ENCODE data around the gene ANXA5. TPM values are rescaled to one million over a fixed set of nuclear protein-coding genes. Genes with fewer than 3 reads are reported as not detected.

The ANXA5 gene
- total RNA-seq, 1 experiment from 2014 or later, result 280 TPM

DNA sequence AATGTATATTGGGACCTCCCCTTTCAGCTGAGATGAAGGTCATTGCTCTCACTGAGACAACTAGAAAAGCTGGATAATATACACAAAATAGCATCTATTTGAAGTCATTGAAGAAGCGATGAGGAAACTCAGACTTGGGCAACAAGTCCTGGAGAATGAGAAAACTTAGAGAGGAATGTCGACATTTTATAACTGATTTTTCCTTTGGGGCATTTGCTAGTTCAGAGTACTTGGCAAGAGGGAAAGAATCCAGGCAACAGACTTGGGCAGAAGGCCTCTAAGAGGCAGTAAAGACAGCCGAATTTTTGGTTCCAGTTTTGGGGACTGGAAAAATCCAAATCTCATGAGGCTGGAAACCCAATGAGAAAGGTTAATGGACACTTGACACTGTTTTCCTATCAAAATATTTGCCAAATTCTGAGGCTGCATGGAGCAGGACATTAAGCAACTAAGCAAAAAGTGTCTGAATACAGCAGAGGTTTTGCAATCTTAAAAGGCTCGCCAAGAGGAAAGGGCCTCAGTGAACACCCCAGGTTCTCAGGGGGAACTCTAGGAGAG is 21.0 kb upstream of the ANXA5 start:
- no peak for ATAC-seq
- no peak overlapping the region for H3K4me3 ChIP-seq (ENCODE audit: low read length)
- no peak for TF ChIP-seq EZH2 (IDR thresholded peaks at IDR 0.05; ENCODE audit: low read length, unreplicated experiment)
- no peak for TF ChIP-seq EZH2phosphoT487 (IDR thresholded peaks at IDR 0.05; ENCODE audit: borderline replicate concordance, low read length)
- TF ChIP-seq, protein P1, sequence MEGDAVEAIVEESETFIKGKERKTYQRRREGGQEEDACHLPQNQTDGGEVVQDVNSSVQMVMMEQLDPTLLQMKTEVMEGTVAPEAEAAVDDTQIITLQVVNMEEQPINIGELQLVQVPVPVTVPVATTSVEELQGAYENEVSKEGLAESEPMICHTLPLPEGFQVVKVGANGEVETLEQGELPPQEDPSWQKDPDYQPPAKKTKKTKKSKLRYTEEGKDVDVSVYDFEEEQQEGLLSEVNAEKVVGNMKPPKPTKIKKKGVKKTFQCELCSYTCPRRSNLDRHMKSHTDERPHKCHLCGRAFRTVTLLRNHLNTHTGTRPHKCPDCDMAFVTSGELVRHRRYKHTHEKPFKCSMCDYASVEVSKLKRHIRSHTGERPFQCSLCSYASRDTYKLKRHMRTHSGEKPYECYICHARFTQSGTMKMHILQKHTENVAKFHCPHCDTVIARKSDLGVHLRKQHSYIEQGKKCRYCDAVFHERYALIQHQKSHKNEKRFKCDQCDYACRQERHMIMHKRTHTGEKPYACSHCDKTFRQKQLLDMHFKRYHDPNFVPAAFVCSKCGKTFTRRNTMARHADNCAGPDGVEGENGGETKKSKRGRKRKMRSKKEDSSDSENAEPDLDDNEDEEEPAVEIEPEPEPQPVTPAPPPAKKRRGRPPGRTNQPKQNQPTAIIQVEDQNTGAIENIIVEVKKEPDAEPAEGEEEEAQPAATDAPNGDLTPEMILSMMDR (conservative IDR thresholded peaks at IDR 0.05; ENCODE audit: low read depth, low read length), result no peak
- intact Hi-C loops (cut with micrococcal nuclease), result no loop called here
- no peaks in the 10 kb centered on the region for H3K27me3 ChIP-seq (ENCODE audit: low read length)
- H2AFZ ChIP-seq (ENCODE audit: low read length), result no peak overlapping the region
- no peak overlapping the region for H3K27ac ChIP-seq (ENCODE audit: low read length)
- H3K4me2 ChIP-seq (ENCODE audit: low read length), result no peak overlapping the region
- ChIA-PET CTCF (no interaction called here), POLR2A (ENCODE audit: unreplicated experiment) (no interaction called here)
- no peaks in the 10 kb centered on the region for H3F3A ChIP-seq (ENCODE audit: low read length, unreplicated experiment)
- H3K9me3 ChIP-seq (ENCODE audit: low read length), result no peaks in the 10 kb centered on the region
- H3K4me1 ChIP-seq (ENCODE audit: insufficient read depth, low read length), result peaks cover 17% of the 10 kb centered on the region
- no peaks in the 10 kb centered on the region for H3K9me2 ChIP-seq (replicated peaks; ENCODE audit: low read length)
- DNase-seq, result no peak
- no peaks in the 10 kb centered on the region for H3K36me3 ChIP-seq (ENCODE audit: low read depth, low read length)
- no peak overlapping the region for H3K9ac ChIP-seq (ENCODE audit: low read length)
- H3K79me2 ChIP-seq (ENCODE audit: low read length), result no peaks in the 10 kb centered on the region
- H4K20me1 ChIP-seq (ENCODE audit: low read length), result no peaks in the 10 kb centered on the region
- BruUV-seq (replicated peaks), result no TSS peak

GRCh38 chr4:121714548-121714947 is 17.8 kb upstream of the ANXA5 start:
- H3K9ac ChIP-seq (ENCODE audit: low read length), result no peak overlapping the region
- peaks cover 27% of the 10 kb centered on the region for H3K4me1 ChIP-seq (ENCODE audit: insufficient read depth, low read length)
- no peaks in the 10 kb centered on the region for H3F3A ChIP-seq (ENCODE audit: low read length, unreplicated experiment)
- POLR2A ChIA-PET (ENCODE audit: unreplicated experiment), result no interaction called here
- TF ChIP-seq, protein P1 (conservative IDR thresholded peaks at IDR 0.05; ENCODE audit: low read depth, low read length), result no peak
- TF ChIP-seq EZH2 (IDR thresholded peaks at IDR 0.05; ENCODE audit: low read length, unreplicated experiment), result no peak
- no peak for TF ChIP-seq EZH2phosphoT487 (IDR thresholded peaks at IDR 0.05; ENCODE audit: borderline replicate concordance, low read length)
- H3K27ac ChIP-seq (ENCODE audit: low read length), result no peak overlapping the region
- H3K27me3 ChIP-seq (ENCODE audit: low read length), result no peaks in the 10 kb centered on the region
- CTCF ChIA-PET, result interaction anchor here (0.7 kb wide), 1 partner anchor 10 kb away, joined by 3 read pairs; no protein-coding TSS in a partner anchor
- H2AFZ ChIP-seq (ENCODE audit: low read length), result no peak overlapping the region
- H3K4me3 ChIP-seq (ENCODE audit: low read length), result no peak overlapping the region
- H3K9me3 ChIP-seq (ENCODE audit: low read length), result no peaks in the 10 kb centered on the region
- intact Hi-C loops (cut with micrococcal nuclease), result no loop called here
- H3K36me3 ChIP-seq (ENCODE audit: low read depth, low read length), result no peaks in the 10 kb centered on the region
- ATAC-seq (no peak), DNase-seq (no peak)
- no peaks in the 10 kb centered on the region for H4K20me1 ChIP-seq (ENCODE audit: low read length)
- BruUV-seq (replicated peaks), result no TSS peak
- no peaks in the 10 kb centered on the region for H3K9me2 ChIP-seq (replicated peaks; ENCODE audit: low read length)
- H3K79me2 ChIP-seq (ENCODE audit: low read length), result no peaks in the 10 kb centered on the region
- H3K4me2 ChIP-seq (ENCODE audit: low read length), result no peak overlapping the region

DNA sequence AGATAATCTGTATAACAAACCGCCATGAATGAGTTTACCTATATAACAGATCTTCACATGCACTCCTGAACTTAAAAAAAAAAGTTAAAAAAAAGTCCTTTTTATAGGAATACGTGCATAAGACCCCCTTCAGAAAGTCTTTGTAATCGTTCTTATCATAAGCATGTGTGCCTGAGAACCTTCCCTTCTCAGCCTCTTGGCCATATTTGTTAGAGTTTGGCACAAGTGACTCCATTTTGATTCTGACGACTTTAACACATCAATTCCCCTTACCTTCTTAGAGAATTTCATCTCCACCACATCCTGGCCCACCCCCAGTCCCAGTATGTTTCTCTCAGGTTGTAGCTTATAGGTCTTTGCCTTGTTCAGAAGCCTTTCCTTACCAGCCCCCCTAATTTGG is 16.0 kb upstream of the ANXA5 start:
- no TSS peak for BruUV-seq (replicated peaks)
- no peak for DNase-seq
- no peaks in the 10 kb centered on the region for H3K36me3 ChIP-seq (ENCODE audit: low read depth, low read length)
- H3K9me2 ChIP-seq (replicated peaks; ENCODE audit: low read length), result no peaks in the 10 kb centered on the region
- no peaks in the 10 kb centered on the region for H3K9me3 ChIP-seq (ENCODE audit: low read length)
- no peak overlapping the region for H3K9ac ChIP-seq (ENCODE audit: low read length)
- no peaks in the 10 kb centered on the region for H3K79me2 ChIP-seq (ENCODE audit: low read length)
- no peak for ATAC-seq
- H4K20me1 ChIP-seq (ENCODE audit: low read length), result no peaks in the 10 kb centered on the region
- intact Hi-C loops (cut with micrococcal nuclease), result no loop called here
- H3K27ac ChIP-seq (ENCODE audit: low read length), result no peak overlapping the region
- H3K4me3 ChIP-seq (ENCODE audit: low read length), result no peak overlapping the region
- peaks cover 27% of the 10 kb centered on the region for H3K4me1 ChIP-seq (ENCODE audit: insufficient read depth, low read length)
- H3K27me3 ChIP-seq (ENCODE audit: low read length), result no peaks in the 10 kb centered on the region
- no peak overlapping the region for H3K4me2 ChIP-seq (ENCODE audit: low read length)
- CTCF ChIA-PET, result no interaction called here
- POLR2A ChIA-PET (ENCODE audit: unreplicated experiment), result no interaction called here
- H2AFZ ChIP-seq (ENCODE audit: low read length), result no peak overlapping the region
- H3F3A ChIP-seq (ENCODE audit: low read length, unreplicated experiment), result no peaks in the 10 kb centered on the region
- TF ChIP-seq EZH2phosphoT487 (IDR thresholded peaks at IDR 0.05; ENCODE audit: borderline replicate concordance, low read length) (no peak), EZH2 (IDR thresholded peaks at IDR 0.05; ENCODE audit: low read length, unreplicated experiment) (no peak)
- TF ChIP-seq, protein P1 (conservative IDR thresholded peaks at IDR 0.05; ENCODE audit: low read depth, low read length), result no peak

Measured in PC-3 (cell line).